ENCODE results near the gene ZNF280A.

DNA sequence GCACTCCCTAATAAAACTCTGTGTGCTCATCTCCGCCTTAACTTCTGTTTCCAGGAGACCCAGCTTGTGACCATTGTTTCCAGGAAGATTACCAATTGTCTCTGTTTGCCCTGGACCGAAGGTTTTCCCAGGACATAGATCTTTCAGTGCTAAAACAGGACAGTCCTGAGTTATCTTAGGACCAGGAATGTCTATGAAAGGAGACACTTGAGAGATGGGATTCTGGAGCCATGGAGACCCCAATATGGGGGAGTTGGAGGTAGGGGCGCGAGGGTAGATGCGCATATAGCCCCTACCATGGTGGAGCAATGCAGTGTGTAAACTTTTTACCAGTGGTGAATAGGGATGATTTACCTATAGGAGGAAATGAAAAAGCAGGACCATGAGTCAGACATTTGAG, 49.1 kb upstream of the ZNF280A start:
- TF ChIP-seq, protein P1, sequence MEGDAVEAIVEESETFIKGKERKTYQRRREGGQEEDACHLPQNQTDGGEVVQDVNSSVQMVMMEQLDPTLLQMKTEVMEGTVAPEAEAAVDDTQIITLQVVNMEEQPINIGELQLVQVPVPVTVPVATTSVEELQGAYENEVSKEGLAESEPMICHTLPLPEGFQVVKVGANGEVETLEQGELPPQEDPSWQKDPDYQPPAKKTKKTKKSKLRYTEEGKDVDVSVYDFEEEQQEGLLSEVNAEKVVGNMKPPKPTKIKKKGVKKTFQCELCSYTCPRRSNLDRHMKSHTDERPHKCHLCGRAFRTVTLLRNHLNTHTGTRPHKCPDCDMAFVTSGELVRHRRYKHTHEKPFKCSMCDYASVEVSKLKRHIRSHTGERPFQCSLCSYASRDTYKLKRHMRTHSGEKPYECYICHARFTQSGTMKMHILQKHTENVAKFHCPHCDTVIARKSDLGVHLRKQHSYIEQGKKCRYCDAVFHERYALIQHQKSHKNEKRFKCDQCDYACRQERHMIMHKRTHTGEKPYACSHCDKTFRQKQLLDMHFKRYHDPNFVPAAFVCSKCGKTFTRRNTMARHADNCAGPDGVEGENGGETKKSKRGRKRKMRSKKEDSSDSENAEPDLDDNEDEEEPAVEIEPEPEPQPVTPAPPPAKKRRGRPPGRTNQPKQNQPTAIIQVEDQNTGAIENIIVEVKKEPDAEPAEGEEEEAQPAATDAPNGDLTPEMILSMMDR (IDR thresholded peaks at IDR 0.05): no peak
- no peak for TF ChIP-seq ZFX (IDR thresholded peaks at IDR 0.05; ENCODE audit: borderline replicate concordance)
